ENCODE results near the gene SNTG2.
"Not testable (repeated sequence)": the region's sequence is repeated elsewhere in the genome, so short reads cannot be mapped to it uniquely, and the experiment has no call there.

The SNTG2 gene

DNA sequence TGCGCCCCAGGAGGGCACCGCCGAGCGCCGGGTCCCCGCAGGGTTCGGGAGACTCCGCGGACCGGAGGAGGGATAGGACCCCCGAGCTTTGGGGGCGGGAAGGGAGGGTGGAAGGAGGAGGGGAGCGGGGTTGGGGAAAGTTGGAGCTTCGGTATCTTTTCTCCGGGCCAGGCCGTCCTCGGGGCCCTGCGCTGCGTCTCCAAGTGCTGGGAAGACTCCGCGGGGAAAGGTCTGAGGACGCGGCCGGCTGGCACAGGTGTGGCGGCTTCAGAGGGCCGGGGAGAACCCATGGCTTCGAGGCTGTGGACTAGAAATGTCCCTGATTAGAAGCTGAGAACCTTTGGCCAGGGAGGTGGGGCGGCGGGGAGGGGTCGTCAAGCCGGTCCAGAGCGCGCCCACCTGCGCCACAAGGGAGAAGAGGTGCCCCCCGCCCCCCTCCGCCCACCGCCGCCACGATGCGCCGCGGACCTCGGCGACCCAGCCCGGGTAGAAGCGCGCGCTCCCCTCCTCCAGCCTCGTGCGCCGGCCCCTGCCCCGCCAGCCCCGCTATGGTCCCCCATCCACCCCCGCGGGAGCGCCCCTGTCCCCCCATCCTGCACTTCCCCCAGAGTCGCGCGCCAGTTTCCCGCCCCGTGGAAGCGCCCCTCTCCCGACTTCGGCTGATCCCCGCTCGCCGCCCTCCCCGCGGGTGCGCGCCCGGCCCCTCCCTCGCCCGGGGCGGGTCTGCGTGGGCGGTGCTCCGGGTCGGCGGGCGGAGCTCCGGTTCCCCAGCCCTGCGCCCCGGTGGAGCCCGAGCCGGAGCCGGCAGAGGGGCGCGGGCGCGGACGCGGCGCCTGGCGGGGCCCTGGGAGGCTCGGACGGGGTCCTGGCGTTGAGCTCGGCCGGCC lies at the start of gene SNTG2:
Gene SNTG2 (plus strand): TSS at position 770 of the 887 bp plus-strand sequence. CDS start 148 bp downstream, outside the sequence.
- Mint-ChIP-seq H3K27ac (peak within 1 kb of the TSS; percentile 71 to 80), H3K27me3 (peaks cover 23% of the 10 kb centered on the region), H3K4me1 (peaks cover 67% of the 10 kb centered on the region), H3K9me3 (peaks cover 0 to 6% of the 10 kb centered on the region in 2 donors), H3K4me3 (peak within 1 kb of the TSS; percentile 82 to 89)
- ATAC-seq (peak; percentile 61), DNase-seq (peak; percentile 64 to 74)

- Mint-ChIP-seq H3K4me1 (peaks cover 5% of the 10 kb centered on the region), H3K9me3 (peaks cover 5 to 7% of the 10 kb centered on the region in 2 donors), H3K4me3 (no peak overlapping the region), H3K27me3 (peaks cover 10% of the 10 kb centered on the region), H3K27ac (peak overlapping the region in 1 of 2 donors; percentile 45)
- DNase-seq: no peak
- ATAC-seq: no peak
These were observed 48.1 kb upstream of the SNTG2 start for GRCh38 chr2:902584-902983.

DNA sequence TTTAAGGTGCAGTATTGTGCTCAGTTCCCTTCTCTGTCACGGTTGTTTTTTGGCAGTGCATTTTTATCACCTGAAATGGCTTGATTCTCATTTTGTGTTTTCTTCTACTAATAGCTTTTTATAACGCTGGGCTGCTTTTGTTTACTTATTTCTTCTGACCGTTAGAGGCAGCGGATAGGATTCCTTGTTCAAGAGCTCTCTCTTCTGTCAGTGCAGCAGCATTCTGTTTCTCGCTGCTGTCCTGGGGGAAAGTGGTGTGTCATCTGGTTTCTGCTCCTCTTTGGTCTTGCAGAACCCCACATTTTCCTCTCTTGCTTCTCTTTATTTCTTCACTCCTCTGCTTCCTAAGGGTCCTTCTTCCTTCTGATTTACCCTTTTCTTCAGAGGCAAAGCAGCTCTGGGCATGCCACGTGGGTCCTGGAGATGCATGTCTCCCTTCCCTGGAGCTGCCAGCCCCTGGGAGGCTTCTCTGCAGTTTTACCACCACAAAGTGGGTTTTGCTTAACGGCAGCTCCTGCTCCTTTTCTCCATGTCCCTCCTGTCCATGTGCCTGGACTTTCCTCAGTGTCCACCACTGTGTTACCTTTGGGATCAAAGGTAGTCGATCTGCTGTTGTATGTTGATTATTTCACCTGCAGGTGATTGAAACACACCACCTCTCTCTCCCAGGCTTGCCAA lies 47.3 kb upstream of the SNTG2 start:
- no peak overlapping the region for H3K27ac Mint-ChIP-seq
- H3K9me3 Mint-ChIP-seq: no peaks in the 10 kb centered on the region
- H3K4me3 Mint-ChIP-seq: no peak overlapping the region
- peaks cover 5% of the 10 kb centered on the region for H3K4me1 Mint-ChIP-seq
- H3K27me3 Mint-ChIP-seq: peaks cover 10% of the 10 kb centered on the region
- ATAC-seq: no peak
- no peak for DNase-seq

GRCh38 chr2:904246-905024 lies 46.2 kb upstream of the SNTG2 start:
- ATAC-seq (no peak), DNase-seq (no peak)
- Mint-ChIP-seq H3K27me3 (peaks cover 10% of the 10 kb centered on the region), H3K27ac (peak overlapping the region in 1 of 2 donors; percentile 34), H3K9me3 (no peaks in the 10 kb centered on the region), H3K4me3 (no peak overlapping the region), H3K4me1 (peaks cover 12% of the 10 kb centered on the region)

DNA sequence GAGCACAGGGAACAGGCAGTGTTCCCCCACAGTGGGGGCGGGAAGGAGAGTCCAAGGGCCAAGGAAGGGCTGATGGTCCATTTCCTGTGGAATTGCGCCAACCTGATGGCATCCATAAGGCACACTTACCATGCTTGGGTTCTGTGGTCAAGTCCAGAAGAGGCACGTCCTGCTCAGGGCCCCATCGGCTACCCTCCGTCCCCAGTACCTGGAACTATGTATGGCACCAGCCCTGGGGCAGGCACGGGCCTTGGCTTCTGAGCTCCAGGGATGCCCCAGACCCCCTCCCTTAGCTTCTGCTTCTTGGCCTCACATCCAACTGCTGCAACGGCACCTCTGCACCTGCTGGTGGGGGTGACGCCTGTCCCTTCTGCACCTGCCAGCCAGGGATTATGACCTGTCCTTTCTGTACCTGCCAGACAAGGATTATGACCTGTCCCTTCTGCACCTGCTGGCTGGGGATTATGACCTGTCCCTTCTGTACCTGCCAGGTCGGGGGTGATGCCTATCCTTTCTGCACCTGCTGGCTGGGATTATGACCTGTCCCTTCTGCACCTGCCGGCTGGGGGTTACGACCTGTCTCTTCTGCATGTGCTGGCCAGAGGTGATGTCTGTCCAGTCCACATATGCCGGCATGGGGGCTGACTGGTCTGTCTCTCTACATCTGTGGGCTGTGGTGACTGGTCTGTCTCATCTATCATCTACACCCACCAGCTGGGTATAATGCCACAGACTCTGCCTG lies 45.4 kb upstream of the SNTG2 start:
- Mint-ChIP-seq H3K9me3 (peaks cover 2 to 3% of the 10 kb centered on the region in 2 donors), H3K27me3 (peaks cover 10% of the 10 kb centered on the region), H3K27ac (no peak overlapping the region), H3K4me3 (no peak overlapping the region), H3K4me1 (peaks cover 12% of the 10 kb centered on the region)
- ATAC-seq: no peak
- DNase-seq: no peak

DNA sequence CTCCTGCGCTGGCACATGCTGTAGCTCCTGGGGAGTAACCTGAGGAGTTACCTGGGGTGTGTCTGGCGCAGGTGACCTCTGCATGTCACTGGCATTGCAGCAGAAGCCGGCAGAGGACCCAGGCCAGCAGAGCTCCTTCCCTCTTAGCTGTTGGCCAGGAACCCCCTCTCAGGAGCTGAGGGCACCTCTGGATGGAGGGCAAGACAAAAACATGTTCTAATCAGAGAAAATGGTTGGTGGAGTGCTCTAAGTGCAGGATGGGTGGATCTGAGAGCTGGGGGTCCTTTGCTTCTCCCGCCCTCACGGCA lies 44.9 kb upstream of the SNTG2 start:
- ATAC-seq (no peak), DNase-seq (no peak)
- H3K4me1 Mint-ChIP-seq: peaks cover 12% of the 10 kb centered on the region
- no peak overlapping the region for H3K4me3 Mint-ChIP-seq
- peaks cover 10% of the 10 kb centered on the region for H3K27me3 Mint-ChIP-seq
- peaks cover 6 to 8% of the 10 kb centered on the region in 2 donors for H3K9me3 Mint-ChIP-seq
- H3K27ac Mint-ChIP-seq: no peak overlapping the region

GRCh38 chr2:907706-908105 lies 42.9 kb upstream of the SNTG2 start:
- H3K9me3 Mint-ChIP-seq: peaks cover 6 to 9% of the 10 kb centered on the region in 2 donors
- H3K27ac Mint-ChIP-seq: no peak overlapping the region
- no peak for ATAC-seq
- peaks cover 10% of the 10 kb centered on the region for H3K27me3 Mint-ChIP-seq
- no peak for DNase-seq
- H3K4me3 Mint-ChIP-seq: no peak overlapping the region
- peaks cover 12% of the 10 kb centered on the region for H3K4me1 Mint-ChIP-seq

DNA sequence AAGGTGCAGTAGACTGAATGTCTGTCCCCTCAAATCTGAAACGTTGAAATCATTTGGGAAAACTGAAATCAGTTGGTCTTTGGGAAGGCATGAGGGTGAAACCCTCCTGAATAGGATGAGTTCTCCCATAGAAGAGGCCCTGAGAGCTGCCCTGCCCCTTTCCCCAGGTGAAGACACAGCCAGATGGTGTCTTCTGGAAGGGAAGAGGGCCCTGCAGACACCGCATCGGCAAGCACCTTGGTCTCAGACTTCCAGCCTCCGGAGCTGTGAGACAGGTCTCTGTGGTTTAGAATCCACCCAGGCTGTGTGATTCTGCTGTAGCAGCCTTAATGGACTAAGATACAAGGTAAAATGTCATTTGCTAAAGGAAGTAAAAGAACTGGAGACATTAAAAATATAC lies 42.1 kb upstream of the SNTG2 start:
- ATAC-seq: no peak
- Mint-ChIP-seq H3K4me1 (peaks cover 12% of the 10 kb centered on the region), H3K27ac (peak overlapping the region in 1 of 2 donors; percentile 63), H3K27me3 (peaks cover 1% of the 10 kb centered on the region), H3K9me3 (peaks cover 6 to 9% of the 10 kb centered on the region in 2 donors), H3K4me3 (no peak overlapping the region)
- no peak for DNase-seq

- not testable (repeated sequence) for H3K9me3 Mint-ChIP-seq, H3K4me3 Mint-ChIP-seq, H3K4me1 Mint-ChIP-seq, DNase-seq, ATAC-seq, H3K27me3 Mint-ChIP-seq
- H3K27ac Mint-ChIP-seq: peak overlapping the region in 1 of 2 donors; percentile 33
These were observed 40.8 kb upstream of the SNTG2 start for GRCh38 chr2:909764-910379.

- H3K4me1 Mint-ChIP-seq: peaks cover 7% of the 10 kb centered on the region
- DNase-seq: no peak
- H3K27ac Mint-ChIP-seq: no peak overlapping the region
- no peak overlapping the region for H3K4me3 Mint-ChIP-seq
- no peak for ATAC-seq
- peaks cover 6 to 9% of the 10 kb centered on the region in 2 donors for H3K9me3 Mint-ChIP-seq
- H3K27me3 Mint-ChIP-seq: no peaks in the 10 kb centered on the region
These were observed 40.0 kb upstream of the SNTG2 start for GRCh38 chr2:910698-911097.

DNA sequence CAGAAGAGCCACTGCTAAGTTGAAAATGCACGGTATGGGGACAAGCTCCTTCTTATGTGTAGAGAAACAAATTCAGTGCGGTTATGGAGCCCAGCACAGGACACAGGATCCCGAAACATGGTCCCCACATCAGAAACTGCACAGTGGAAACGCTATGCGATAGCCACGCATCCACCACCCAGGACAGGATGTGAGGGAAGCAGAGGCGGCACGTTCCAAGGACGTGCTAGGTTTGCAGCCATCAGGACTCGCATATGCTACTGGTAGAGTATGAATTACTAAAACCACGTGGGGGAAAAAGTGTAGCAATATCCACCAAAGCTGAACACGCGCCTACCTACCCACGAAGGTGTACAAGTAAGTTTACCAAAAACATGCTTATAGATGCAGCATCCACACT lies 34.7 kb upstream of the SNTG2 start:
- DNase-seq: no peak
- Mint-ChIP-seq H3K4me3 (no peak overlapping the region), H3K27ac (no peak overlapping the region), H3K4me1 (no peaks in the 10 kb centered on the region), H3K27me3 (peaks cover 15% of the 10 kb centered on the region), H3K9me3 (no peaks in the 10 kb centered on the region)
- no peak for ATAC-seq

- Mint-ChIP-seq H3K27me3 (peaks cover 15% of the 10 kb centered on the region), H3K4me1 (no peaks in the 10 kb centered on the region), H3K4me3 (no peak overlapping the region), H3K9me3 (no peaks in the 10 kb centered on the region), H3K27ac (no peak overlapping the region)
- DNase-seq (no peak), ATAC-seq (no peak)
These were observed 33.7 kb upstream of the SNTG2 start for GRCh38 chr2:916935-917334.

DNA sequence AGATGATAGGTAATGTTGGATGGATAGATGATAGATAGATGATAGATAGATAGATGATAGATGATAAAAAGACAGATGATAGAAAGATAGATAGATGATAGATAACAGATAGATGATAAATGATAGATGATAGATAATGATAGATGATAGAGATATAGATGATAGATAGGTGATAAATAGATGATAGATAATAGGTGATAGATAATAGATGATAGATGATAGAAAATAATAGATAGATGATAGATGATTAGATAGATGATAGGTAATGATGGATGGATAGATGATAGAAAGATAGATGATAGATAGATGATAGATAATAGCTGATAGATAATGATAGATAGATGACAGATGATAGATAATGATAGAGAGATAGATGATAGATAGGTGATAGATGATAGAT lies 31.0 kb upstream of the SNTG2 start:
- ATAC-seq: no peak
- Mint-ChIP-seq H3K4me1 (no peaks in the 10 kb centered on the region), H3K4me3 (no peak overlapping the region), H3K9me3 (no peaks in the 10 kb centered on the region), H3K27ac (no peak overlapping the region), H3K27me3 (peaks cover 23% of the 10 kb centered on the region)
- DNase-seq: no peak

DNA sequence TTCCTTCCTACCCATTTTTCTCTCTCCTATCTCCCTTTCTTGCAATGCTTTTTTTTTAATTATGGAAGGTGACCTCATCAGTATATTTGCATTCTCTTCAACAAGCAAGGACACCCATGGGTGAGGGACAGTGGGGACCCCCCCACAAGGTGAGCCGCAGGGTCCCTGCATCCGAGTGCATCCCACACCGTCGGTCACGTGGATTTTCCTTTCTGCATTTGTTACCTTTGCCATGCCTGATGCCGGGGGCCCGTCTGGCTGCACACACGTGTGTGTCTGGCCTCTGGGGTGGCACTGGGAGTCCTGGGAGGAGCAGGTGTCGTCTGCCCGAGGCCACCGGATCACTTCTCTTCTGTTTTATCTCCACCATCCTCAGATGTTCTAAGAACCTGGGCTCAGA lies 30.1 kb upstream of the SNTG2 start:
- no peak for ATAC-seq

DNA sequence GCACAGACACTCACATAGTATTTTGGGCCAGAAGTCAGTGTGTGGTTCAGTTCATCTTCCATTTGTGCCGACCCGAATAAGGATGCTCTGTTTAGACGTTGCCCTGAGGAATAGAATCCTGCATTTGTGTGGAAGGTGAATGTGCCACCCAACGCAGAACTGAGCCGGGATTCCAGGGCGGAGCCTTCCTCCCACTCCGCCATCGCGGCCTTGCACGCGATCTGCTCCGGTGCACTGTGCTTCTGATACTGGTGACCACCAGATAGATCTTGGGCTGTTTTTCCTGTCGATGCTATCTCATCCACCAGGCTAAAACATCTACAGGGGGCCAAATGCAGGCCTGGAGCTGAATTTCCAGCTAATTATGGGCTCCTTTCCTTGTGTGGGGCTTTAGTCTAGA lies 29.6 kb upstream of the SNTG2 start:
- Mint-ChIP-seq H3K27me3 (peaks cover 35% of the 10 kb centered on the region), H3K4me3 (no peak overlapping the region)

More for the DNA sequence above, 30.1 kb upstream of the SNTG2 start:
- Mint-ChIP-seq H3K9me3 (no peaks in the 10 kb centered on the region), H3K4me1 (no peaks in the 10 kb centered on the region), H3K27ac (no peak overlapping the region), H3K4me3 (no peak overlapping the region), H3K27me3 (peaks cover 32% of the 10 kb centered on the region)
- DNase-seq: no peak

More for the DNA sequence above, 29.6 kb upstream of the SNTG2 start:
- no peaks in the 10 kb centered on the region for H3K9me3 Mint-ChIP-seq
- ATAC-seq (no peak), DNase-seq (no peak)
- H3K27ac Mint-ChIP-seq: no peak overlapping the region
- no peaks in the 10 kb centered on the region for H3K4me1 Mint-ChIP-seq
